GM23338 (cell line): ENCODE results near the gene SEC24A. TPM values are rescaled to one million over a fixed set of nuclear protein-coding genes. Genes with fewer than 3 reads are reported as not detected.

Experiments used
- ATAC-seq: fragments of 200-7000 bp; cut with Tn5 transposase; 3 replicates; pipeline ENCODE4 v1.9.1; 2020
- DNase-seq: peaks from one replicate; pipeline ENCODE4 v3.0.0-alpha.2; 2015; ENCODE audit warnings: low spot score
- H2AFZ ChIP-seq: fragments of 200-600 bp; sonication (generic); 2 replicates; pipeline ENCODE4 v1.8.0; 2016; ENCODE audit warnings: antibody characterized with exemption, mild to moderate bottlenecking, moderate library complexity
- H3F3A ChIP-seq: fragments of 200-600 bp; sonication (generic); replicated peaks from 2 replicates; pipeline ENCODE4 v1.8.0; 2017; ENCODE audit warnings: antibody characterized with exemption, mixed run types, low read depth
- H3K27ac ChIP-seq: fragments of 200-600 bp; sonication (generic); 2 replicates; pipeline ENCODE4 v1.6.1; 2016; ENCODE audit warnings: low read depth
- H3K27me3 ChIP-seq: fragments of 200-600 bp; sonication (generic); 2 replicates; pipeline ENCODE4 v1.8.0; 2016; ENCODE audit warnings: mild to moderate bottlenecking, mixed run types, moderate library complexity; ENCODE audit not compliant: insufficient read depth
- H3K36me3 ChIP-seq: fragments of 200-600 bp; sonication (generic); 2 replicates; pipeline ENCODE4 v1.8.0; 2016; ENCODE audit warnings: mild to moderate bottlenecking; ENCODE audit not compliant: insufficient read depth
- H3K4me1 ChIP-seq: fragments of 200-600 bp; sonication (generic); 2 replicates; pipeline ENCODE4 v1.8.0; 2016; ENCODE audit warnings: mild to moderate bottlenecking, moderate library complexity; ENCODE audit not compliant: insufficient read depth
- H3K4me2 ChIP-seq: fragments of 200-600 bp; sonication (generic); 2 replicates; pipeline ENCODE4 v1.7.1; 2017; ENCODE audit warnings: mixed run types
- H3K4me3 ChIP-seq: fragments of 200-600 bp; sonication (generic); 2 replicates; pipeline ENCODE4 v1.6.1; 2016; ENCODE audit warnings: mixed run types
- H3K79me2 ChIP-seq: fragments of 200-600 bp; sonication (generic); replicated peaks from 2 replicates; pipeline ENCODE4 v1.8.0; 2017; ENCODE audit warnings: mild to moderate bottlenecking; ENCODE audit not compliant: insufficient read depth
- H3K9me2 ChIP-seq: fragments of 200-600 bp; sonication (generic); 2 replicates; pipeline ENCODE4 v1.8.0; 2017; ENCODE audit not compliant: insufficient read depth
- H4K20me1 ChIP-seq: fragments of 200-600 bp; sonication (generic); replicated peaks from 2 replicates; pipeline ENCODE4 v1.8.0; 2017; ENCODE audit warnings: mild to moderate bottlenecking; ENCODE audit not compliant: insufficient read depth
- H3K27ac Mint-ChIP-seq: 2 replicates; pipeline ENCODE4 v1.8.0; 2020; ENCODE audit warnings: inconsistent platforms, mild to moderate bottlenecking, moderate library complexity, mixed read lengths
- H3K27me3 Mint-ChIP-seq: 3 replicates; pipeline ENCODE4 v1.8.0; 2022; ENCODE audit warnings: low read depth, mild to moderate bottlenecking, moderate library complexity, mixed read lengths, inconsistent platforms; ENCODE audit not compliant: insufficient read depth, poor library complexity
- H3K36me3 Mint-ChIP-seq: 3 replicates; pipeline ENCODE4 v1.8.0; 2021; ENCODE audit warnings: low read depth, mild to moderate bottlenecking, inconsistent platforms, moderate library complexity, mixed read lengths
- H3K4me1 Mint-ChIP-seq: 3 replicates; pipeline ENCODE4 v1.8.0; 2020; ENCODE audit warnings: mild to moderate bottlenecking, inconsistent platforms, mixed read lengths
- H3K4me3 Mint-ChIP-seq: 3 replicates; pipeline ENCODE4 v1.8.0; 2021; ENCODE audit warnings: moderate library complexity, mild to moderate bottlenecking, inconsistent platforms, mixed read lengths
- H3K9me3 Mint-ChIP-seq: 3 replicates; pipeline ENCODE4 v1.8.0; 2020; ENCODE audit warnings: moderate library complexity, mild to moderate bottlenecking, inconsistent platforms, mixed read lengths
- CREB1 ChIP-seq: fragments of 250-450 bp; sonication (Bioruptor Pico); IDR thresholded peaks from 2 replicates; pipeline ENCODE4 v1.5.0; 2020; ENCODE audit warnings: low read depth, mild to moderate bottlenecking, moderate library complexity
- CTCF ChIP-seq, 2 experiments: fragments of 200-600 bp in 1 of 2; sonication (generic) in 1 of 2; conservative IDR thresholded peaks; 2 replicates each; pipeline versions ENCODE4 v1.5.1 to v1.6.1; 2016 to 2017; ENCODE audit warnings: antibody characterized with exemption in 2 of 2, low read depth in 2 of 2, mild to moderate bottlenecking in 2 of 2, moderate library complexity in 1 of 2
- ETS1 ChIP-seq: IDR thresholded peaks from 2 replicates; pipeline ENCODE4 v1.6.1; 2016; ENCODE audit warnings: antibody characterized with exemption
- EZH2 ChIP-seq: fragments of 200-600 bp; sonication (generic); IDR thresholded peaks from one replicate; pipeline ENCODE4 v1.8.0; 2017; ENCODE audit warnings: antibody characterized with exemption, mild to moderate bottlenecking, low read depth; ENCODE audit not compliant: unreplicated experiment
- EZH2phosphoT487 ChIP-seq: fragments of 200-600 bp; sonication (generic); IDR thresholded peaks from one replicate; pipeline ENCODE4 v1.8.1; 2018; ENCODE audit warnings: antibody characterized with exemption; ENCODE audit not compliant: unreplicated experiment
- JUNB ChIP-seq: IDR thresholded peaks from one replicate; pipeline ENCODE4 v1.6.1; 2016; ENCODE audit warnings: antibody characterized with exemption; ENCODE audit not compliant: unreplicated experiment
- NANOG ChIP-seq: IDR thresholded peaks from 2 replicates; pipeline ENCODE4 v1.6.1; 2016; ENCODE audit warnings: antibody characterized with exemption, borderline replicate concordance
- POLR2AphosphoS5 ChIP-seq: IDR thresholded peaks from 2 replicates; pipeline ENCODE4 v1.6.1; 2016; ENCODE audit warnings: antibody characterized with exemption, low read depth
- STAT1 ChIP-seq: IDR thresholded peaks from one replicate; pipeline ENCODE4 v1.6.1; 2016; ENCODE audit warnings: antibody characterized with exemption; ENCODE audit not compliant: unreplicated experiment
- ZNF114 ChIP-seq: fragments of 250-450 bp; sonication (Bioruptor Pico); IDR thresholded peaks from 2 replicates; pipeline ENCODE4 v1.5.0; 2020; ENCODE audit warnings: mild to moderate bottlenecking, moderate library complexity
- ZNF331 ChIP-seq: fragments of 250-450 bp; sonication (Bioruptor Pico); IDR thresholded peaks from 2 replicates; pipeline ENCODE4 v1.5.0; 2020; ENCODE audit warnings: low read depth, mild to moderate bottlenecking, moderate library complexity
- polyA plus RNA-seq: library from polyadenylated mRNA; unstranded; fragments of >200 nt; fragmentation: Nextera tagmentation; extraction: Ambion mirVana; gene quantifications from 2 replicates; pipeline ENCODE4 v1.2.1, GENCODE V29; 2016
- total RNA-seq: library from RNA; depleted of rRNA; stranded (reverse); fragments of >200 nt; shearing (Covaris generic); gene quantifications from 2 replicates; pipeline ENCODE4 v1.2.3, GENCODE V29; 2014
- TF ChIP-seq, protein P1 (sequence below): fragments of 250-450 bp; sonication (Bioruptor Pico); IDR thresholded peaks from 2 replicates; pipeline ENCODE4 v1.5.0; 2020; ENCODE audit warnings: mild to moderate bottlenecking, moderate library complexity
- TF ChIP-seq, protein P2 (sequence below): IDR thresholded peaks from one replicate; pipeline ENCODE4 v1.6.1; 2018; ENCODE audit warnings: antibody characterized with exemption; ENCODE audit not compliant: unreplicated experiment

Gene SEC24A
- total and polyA plus RNA-seq, 2 experiments from 2014 or later: 8.1 to 36.5 TPM

DNA sequence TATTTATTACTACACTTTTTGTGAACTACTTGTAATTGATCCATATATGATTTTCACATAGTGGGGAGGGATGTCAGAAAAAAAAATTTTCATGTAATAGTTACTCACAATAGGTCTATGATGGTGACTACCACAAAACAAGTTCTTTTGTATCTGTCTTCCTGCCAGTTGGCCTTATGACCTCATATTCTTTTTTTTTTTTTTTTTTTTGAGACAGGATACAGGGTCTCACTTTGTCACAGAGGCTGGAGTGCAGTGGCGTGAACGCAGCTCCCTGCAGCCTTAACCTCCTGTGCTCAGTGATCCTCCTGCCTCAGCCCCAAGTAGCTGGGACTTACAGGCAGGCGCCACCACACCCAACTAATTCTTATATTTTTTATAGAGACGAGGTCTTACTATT, 10.9 kb downstream of the SEC24A start:
- DNase-seq (no peak), ATAC-seq (no peak)
- no peaks in the 10 kb centered on the region for H3K27me3 Mint-ChIP-seq
- Histone ChIP-seq H3K36me3 (peaks cover 12% of the 10 kb centered on the region; the same call in 1 of the 2 replicates), H3K9me2 (no peaks in the 10 kb centered on the region), H3K4me2 (no peak overlapping the region), H4K20me1 (peaks cover 28% of the 10 kb centered on the region), H2AFZ (no peak overlapping the region), H3K27ac (0 out of 2 replicates have a peak overlapping the region, but pooled peaks have one; percentile 45), H3K4me3 (no peak overlapping the region), H3K27me3 (no peaks in the 10 kb centered on the region), H3F3A (peaks cover 3% of the 10 kb centered on the region; the same call in 1 of the 2 replicates), H3K4me1 (no peaks in the 10 kb centered on the region), H3K79me2 (peaks cover 97% of the 10 kb centered on the region)
- no peaks in the 10 kb centered on the region for H3K4me1 Mint-ChIP-seq
- no peak overlapping the region for H3K27ac Mint-ChIP-seq
- no peaks in the 10 kb centered on the region for H3K9me3 Mint-ChIP-seq
- H3K4me3 Mint-ChIP-seq: no peak overlapping the region
- TF ChIP-seq STAT1 (no peak), CREB1 (CRISPR knock-in tag) (no peak), EZH2phosphoT487 (no peak), ETS1 (no peak), ZNF331 (CRISPR knock-in tag) (no peak), EZH2 (no peak), CTCF (conservative IDR thresholded peaks at IDR 0.05; ENCODE audit: low read depth in 2 of 2) (no peak), POLR2AphosphoS5 (no peak), NANOG (no peak), ZNF114 (CRISPR knock-in tag) (no peak), JUNB (no peak)
- TF ChIP-seq, protein P1, sequence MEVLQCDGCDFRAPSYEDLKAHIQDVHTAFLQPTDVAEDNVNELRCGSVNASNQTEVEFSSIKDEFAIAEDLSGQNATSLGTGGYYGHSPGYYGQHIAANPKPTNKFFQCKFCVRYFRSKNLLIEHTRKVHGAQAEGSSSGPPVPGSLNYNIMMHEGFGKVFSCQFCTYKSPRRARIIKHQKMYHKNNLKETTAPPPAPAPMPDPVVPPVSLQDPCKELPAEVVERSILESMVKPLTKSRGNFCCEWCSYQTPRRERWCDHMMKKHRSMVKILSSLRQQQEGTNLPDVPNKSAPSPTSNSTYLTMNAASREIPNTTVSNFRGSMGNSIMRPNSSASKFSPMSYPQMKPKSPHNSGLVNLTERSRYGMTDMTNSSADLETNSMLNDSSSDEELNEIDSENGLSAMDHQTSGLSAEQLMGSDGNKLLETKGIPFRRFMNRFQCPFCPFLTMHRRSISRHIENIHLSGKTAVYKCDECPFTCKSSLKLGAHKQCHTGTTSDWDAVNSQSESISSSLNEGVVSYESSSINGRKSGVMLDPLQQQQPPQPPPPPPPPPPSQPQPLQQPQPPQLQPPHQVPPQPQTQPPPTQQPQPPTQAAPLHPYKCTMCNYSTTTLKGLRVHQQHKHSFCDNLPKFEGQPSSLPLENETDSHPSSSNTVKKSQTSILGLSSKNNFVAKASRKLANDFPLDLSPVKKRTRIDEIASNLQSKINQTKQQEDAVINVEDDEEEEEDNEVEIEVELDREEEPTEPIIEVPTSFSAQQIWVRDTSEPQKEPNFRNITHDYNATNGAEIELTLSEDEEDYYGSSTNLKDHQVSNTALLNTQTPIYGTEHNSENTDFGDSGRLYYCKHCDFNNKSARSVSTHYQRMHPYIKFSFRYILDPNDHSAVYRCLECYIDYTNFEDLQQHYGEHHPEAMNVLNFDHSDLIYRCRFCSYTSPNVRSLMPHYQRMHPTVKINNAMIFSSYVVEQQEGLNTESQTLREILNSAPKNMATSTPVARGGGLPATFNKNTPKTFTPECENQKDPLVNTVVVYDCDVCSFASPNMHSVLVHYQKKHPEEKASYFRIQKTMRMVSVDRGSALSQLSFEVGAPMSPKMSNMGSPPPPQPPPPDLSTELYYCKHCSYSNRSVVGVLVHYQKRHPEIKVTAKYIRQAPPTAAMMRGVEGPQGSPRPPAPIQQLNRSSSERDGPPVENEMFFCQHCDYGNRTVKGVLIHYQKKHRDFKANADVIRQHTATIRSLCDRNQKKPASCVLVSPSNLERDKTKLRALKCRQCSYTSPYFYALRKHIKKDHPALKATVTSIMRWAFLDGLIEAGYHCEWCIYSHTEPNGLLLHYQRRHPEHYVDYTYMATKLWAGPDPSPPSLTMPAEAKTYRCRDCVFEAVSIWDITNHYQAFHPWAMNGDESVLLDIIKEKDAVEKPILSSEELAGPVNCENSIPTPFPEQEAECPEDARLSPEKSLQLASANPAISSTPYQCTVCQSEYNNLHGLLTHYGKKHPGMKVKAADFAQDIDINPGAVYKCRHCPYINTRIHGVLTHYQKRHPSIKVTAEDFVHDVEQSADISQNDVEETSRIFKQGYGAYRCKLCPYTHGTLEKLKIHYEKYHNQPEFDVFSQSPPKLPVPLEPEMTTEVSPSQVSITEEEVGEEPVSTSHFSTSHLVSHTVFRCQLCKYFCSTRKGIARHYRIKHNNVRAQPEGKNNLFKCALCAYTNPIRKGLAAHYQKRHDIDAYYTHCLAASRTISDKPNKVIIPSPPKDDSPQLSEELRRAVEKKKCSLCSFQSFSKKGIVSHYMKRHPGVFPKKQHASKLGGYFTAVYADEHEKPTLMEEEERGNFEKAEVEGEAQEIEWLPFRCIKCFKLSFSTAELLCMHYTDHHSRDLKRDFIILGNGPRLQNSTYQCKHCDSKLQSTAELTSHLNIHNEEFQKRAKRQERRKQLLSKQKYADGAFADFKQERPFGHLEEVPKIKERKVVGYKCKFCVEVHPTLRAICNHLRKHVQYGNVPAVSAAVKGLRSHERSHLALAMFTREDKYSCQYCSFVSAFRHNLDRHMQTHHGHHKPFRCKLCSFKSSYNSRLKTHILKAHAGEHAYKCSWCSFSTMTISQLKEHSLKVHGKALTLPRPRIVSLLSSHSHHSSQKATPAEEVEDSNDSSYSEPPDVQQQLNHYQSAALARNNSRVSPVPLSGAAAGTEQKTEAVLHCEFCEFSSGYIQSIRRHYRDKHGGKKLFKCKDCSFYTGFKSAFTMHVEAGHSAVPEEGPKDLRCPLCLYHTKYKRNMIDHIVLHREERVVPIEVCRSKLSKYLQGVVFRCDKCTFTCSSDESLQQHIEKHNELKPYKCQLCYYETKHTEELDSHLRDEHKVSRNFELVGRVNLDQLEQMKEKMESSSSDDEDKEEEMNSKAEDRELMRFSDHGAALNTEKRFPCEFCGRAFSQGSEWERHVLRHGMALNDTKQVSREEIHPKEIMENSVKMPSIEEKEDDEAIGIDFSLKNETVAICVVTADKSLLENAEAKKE (CRISPR knock-in tag): no peak
- TF ChIP-seq, protein P2, sequence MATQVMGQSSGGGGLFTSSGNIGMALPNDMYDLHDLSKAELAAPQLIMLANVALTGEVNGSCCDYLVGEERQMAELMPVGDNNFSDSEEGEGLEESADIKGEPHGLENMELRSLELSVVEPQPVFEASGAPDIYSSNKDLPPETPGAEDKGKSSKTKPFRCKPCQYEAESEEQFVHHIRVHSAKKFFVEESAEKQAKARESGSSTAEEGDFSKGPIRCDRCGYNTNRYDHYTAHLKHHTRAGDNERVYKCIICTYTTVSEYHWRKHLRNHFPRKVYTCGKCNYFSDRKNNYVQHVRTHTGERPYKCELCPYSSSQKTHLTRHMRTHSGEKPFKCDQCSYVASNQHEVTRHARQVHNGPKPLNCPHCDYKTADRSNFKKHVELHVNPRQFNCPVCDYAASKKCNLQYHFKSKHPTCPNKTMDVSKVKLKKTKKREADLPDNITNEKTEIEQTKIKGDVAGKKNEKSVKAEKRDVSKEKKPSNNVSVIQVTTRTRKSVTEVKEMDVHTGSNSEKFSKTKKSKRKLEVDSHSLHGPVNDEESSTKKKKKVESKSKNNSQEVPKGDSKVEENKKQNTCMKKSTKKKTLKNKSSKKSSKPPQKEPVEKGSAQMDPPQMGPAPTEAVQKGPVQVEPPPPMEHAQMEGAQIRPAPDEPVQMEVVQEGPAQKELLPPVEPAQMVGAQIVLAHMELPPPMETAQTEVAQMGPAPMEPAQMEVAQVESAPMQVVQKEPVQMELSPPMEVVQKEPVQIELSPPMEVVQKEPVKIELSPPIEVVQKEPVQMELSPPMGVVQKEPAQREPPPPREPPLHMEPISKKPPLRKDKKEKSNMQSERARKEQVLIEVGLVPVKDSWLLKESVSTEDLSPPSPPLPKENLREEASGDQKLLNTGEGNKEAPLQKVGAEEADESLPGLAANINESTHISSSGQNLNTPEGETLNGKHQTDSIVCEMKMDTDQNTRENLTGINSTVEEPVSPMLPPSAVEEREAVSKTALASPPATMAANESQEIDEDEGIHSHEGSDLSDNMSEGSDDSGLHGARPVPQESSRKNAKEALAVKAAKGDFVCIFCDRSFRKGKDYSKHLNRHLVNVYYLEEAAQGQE: no peak
- peaks cover 20% of the 10 kb centered on the region for H3K36me3 Mint-ChIP-seq
